Nephron progenitor cell (in vitro differentiated cells): ENCODE data around the gene CYP4F22.

ENCODE experiments used
- DNase-seq: peaks from one replicate; pipeline ENCODE4 v3.0.0; 2021
- H3K27ac Mint-ChIP-seq: 2 replicates; pipeline ENCODE4 v1.8.0; 2021; ENCODE audit warnings: mild to moderate bottlenecking, moderate library complexity, mixed read lengths
- H3K27me3 Mint-ChIP-seq: 2 replicates; pipeline ENCODE4 v1.8.0; 2021; ENCODE audit warnings: mild to moderate bottlenecking, low read depth, mixed read lengths; ENCODE audit not compliant: poor library complexity
- H3K36me3 Mint-ChIP-seq: 2 replicates; pipeline ENCODE4 v1.8.0; 2021; ENCODE audit warnings: low read depth, mixed read lengths
- H3K4me1 Mint-ChIP-seq: 2 replicates; pipeline ENCODE4 v1.8.0; 2021; ENCODE audit warnings: mixed read lengths
- H3K4me3 Mint-ChIP-seq: 2 replicates; pipeline ENCODE4 v1.8.0; 2021; ENCODE audit warnings: mild to moderate bottlenecking, moderate library complexity, mixed read lengths
- H3K9me3 Mint-ChIP-seq: 2 replicates; pipeline ENCODE4 v1.8.0; 2021; ENCODE audit warnings: mild to moderate bottlenecking, moderate library complexity, mixed read lengths
- CTCF ChIP-seq: fragments of 200-600 bp; sonication (generic); IDR thresholded peaks from 2 replicates; pipeline ENCODE4 v1.5.0; 2021; ENCODE audit warnings: antibody characterized with exemption

The CYP4F22 gene

DNA sequence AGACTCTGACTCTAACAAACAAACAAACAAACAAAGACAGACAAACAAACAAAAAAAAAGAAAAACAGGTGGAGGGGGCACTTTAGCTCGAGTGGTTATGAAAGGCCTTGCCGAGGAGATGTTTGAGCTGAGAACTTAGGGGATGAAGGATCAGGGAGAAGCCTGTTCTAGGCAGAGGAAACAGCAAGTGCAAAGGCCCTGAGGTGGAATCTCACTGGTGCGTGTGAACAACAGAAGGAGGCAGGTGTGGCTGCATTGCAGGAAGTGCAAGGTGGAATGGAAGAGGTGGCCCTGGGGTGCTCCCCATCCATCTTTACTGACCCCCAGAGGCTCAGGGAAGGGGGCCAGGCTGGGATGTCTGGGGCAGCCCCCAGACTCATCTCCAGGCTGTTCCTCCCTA, 41.9 kb downstream of the CYP4F22 start:
- H3K9me3 Mint-ChIP-seq, result peaks cover 46% of the 10 kb centered on the region
- H3K27ac Mint-ChIP-seq, result no peak overlapping the region
- peaks cover 25% of the 10 kb centered on the region for H3K27me3 Mint-ChIP-seq
- no peak overlapping the region for H3K4me3 Mint-ChIP-seq
- TF ChIP-seq CTCF, result no peak
- H3K36me3 Mint-ChIP-seq, result no peaks in the 10 kb centered on the region
- DNase-seq, result no peak
- H3K4me1 Mint-ChIP-seq, result no peaks in the 10 kb centered on the region

GRCh38 chr19:15550929-15551292, 42.6 kb downstream of the CYP4F22 start:
- Mint-ChIP-seq H3K36me3 (no peaks in the 10 kb centered on the region), H3K27ac (no peak overlapping the region), H3K4me1 (no peaks in the 10 kb centered on the region), H3K27me3 (peaks cover 31% of the 10 kb centered on the region), H3K9me3 (peaks cover 45% of the 10 kb centered on the region), H3K4me3 (no peak overlapping the region)
- no peak for TF ChIP-seq CTCF
- no peak for DNase-seq

DNA sequence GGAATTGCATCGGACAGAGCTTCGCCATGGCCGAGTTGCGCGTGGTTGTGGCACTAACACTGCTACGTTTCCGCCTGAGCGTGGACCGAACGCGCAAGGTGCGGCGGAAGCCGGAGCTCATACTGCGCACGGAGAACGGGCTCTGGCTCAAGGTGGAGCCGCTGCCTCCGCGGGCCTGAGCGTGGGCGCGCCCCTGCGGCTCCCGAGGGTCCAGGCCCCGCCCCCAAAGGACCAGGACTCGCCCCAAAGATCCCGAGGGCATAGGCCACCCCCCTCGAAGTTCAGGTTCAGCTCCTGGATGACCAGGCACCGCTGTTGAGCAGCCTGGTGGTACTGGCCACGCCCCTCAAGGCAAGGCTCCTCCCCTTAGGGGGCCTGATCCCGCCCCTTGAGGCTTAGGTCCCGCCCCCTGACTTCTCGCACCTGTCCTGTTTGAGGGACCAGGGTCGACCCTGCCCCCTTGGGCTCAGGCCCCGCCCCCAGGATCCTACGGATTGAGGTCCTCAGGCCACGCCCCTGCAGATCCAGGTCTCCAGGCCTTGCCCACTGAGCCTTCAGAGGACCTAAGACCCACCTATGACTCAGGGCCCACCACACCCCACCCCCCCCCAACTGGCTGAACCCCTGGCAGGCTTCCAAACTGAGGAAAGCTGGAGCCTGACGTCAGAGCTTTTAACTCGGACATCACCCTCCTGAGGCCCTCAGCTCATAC, 43.1 kb downstream of the CYP4F22 start:
- no peak overlapping the region for H3K4me3 Mint-ChIP-seq
- no peaks in the 10 kb centered on the region for H3K4me1 Mint-ChIP-seq
- peak; percentile 9 for DNase-seq
- H3K27me3 Mint-ChIP-seq, result peaks cover 37% of the 10 kb centered on the region
- peaks cover 45% of the 10 kb centered on the region for H3K9me3 Mint-ChIP-seq
- TF ChIP-seq CTCF, result no peak
- H3K36me3 Mint-ChIP-seq, result no peaks in the 10 kb centered on the region
- H3K27ac Mint-ChIP-seq, result no peak overlapping the region

GRCh38 chr19:15555021-15555420, 46.7 kb downstream of the CYP4F22 start:
- H3K9me3 Mint-ChIP-seq, result peaks cover 22% of the 10 kb centered on the region
- no peak for TF ChIP-seq CTCF
- no peak overlapping the region for H3K27ac Mint-ChIP-seq

GRCh38 chr19:15555759-15556633, 47.7 kb downstream of the CYP4F22 start:
- Mint-ChIP-seq H3K4me1 (no peaks in the 10 kb centered on the region), H3K27ac (no peak overlapping the region), H3K4me3 (no peak overlapping the region), H3K9me3 (peaks cover 14% of the 10 kb centered on the region), H3K27me3 (peaks cover 40% of the 10 kb centered on the region), H3K36me3 (no peaks in the 10 kb centered on the region)
- DNase-seq, result peak; percentile 89
- peak; percentile 59 for TF ChIP-seq CTCF

More at GRCh38 chr19:15555021-15555420, 46.7 kb downstream of the CYP4F22 start:
- Mint-ChIP-seq H3K4me1 (no peaks in the 10 kb centered on the region), H3K27me3 (peaks cover 40% of the 10 kb centered on the region), H3K4me3 (no peak overlapping the region), H3K36me3 (no peaks in the 10 kb centered on the region)
- no peak for DNase-seq
